Measurements from ENCODE around the gene POLR1G. TPM values are rescaled to one million over a fixed set of nuclear protein-coding genes. Genes with fewer than 3 reads are reported as not detected.

POLR1G gene
- total and polyA plus RNA-seq, 9 of the 15 experiments (the other 6 are each of a cell fraction or from before 2014, with no cell fraction given), result 3.0 to 50.1 (median 27.4) TPM

GRCh38 chr19:45403781-45404556 is 2.5 kb upstream of the POLR1G start (continued):
- TF ChIP-seq CTCFL (IDR thresholded peaks at IDR 0.05; ENCODE audit: borderline replicate concordance, insufficient read depth, low read depth, low read length, poor library complexity, severe bottlenecking) (peak; percentile 80), CREB3L1 (IDR thresholded peaks at IDR 0.05; ENCODE audit: borderline replicate concordance, low read depth) (peak; percentile 24; the same call in 1 of the 2 replicates), CREB5 (CRISPR knock-in tag; IDR thresholded peaks at IDR 0.05) (no peak), JUND (IDR thresholded peaks at IDR 0.05; ENCODE audit: borderline replicate concordance, low read depth, low read length) (peak; percentile 17), JUND (tag; IDR thresholded peaks at IDR 0.05; ENCODE audit: borderline replicate concordance, low read depth, low read length) (peak; percentile 29; the same call in 1 of the 3 replicates), SIRT6 (IDR thresholded peaks at IDR 0.05; ENCODE audit: low read depth, low read length) (no peak), CC2D1A (IDR thresholded peaks at IDR 0.05) (0 out of 2 replicates have a peak, but pooled peaks have one; percentile 15), RNF219 (CRISPR knock-in tag; IDR thresholded peaks at IDR 0.05) (no peak), RNF2 (IDR thresholded peaks at IDR 0.05) (no peak), DPF2 (IDR thresholded peaks at IDR 0.05) (peak; percentile 61), FOXM1 (IDR thresholded peaks at IDR 0.05; ENCODE audit: low read depth) (peak; percentile 53; the same call in 1 of the 2 replicates), FOXM1 (CRISPR knock-in tag; IDR thresholded peaks at IDR 0.05; ENCODE audit: low read depth) (no peak), SRF (CRISPR knock-in tag; IDR thresholded peaks at IDR 0.05) (peak in 1 of 2 experiments; percentile 79; a peak in 1 of 4 replicates), L3MBTL2 (IDR thresholded peaks at IDR 0.05) (0 out of 2 replicates have a peak, but pooled peaks have one; percentile 22), FOXK2 (conservative IDR thresholded peaks at IDR 0.05 in 1 of 2, IDR thresholded peaks at IDR 0.05 in 1 of 2; ENCODE audit: low read depth in 2 of 2) (0 out of 4 replicates have a peak, but pooled peaks of 1 of the 2 experiments have one; percentile 38), ATF1 (CRISPR knock-in tag; IDR thresholded peaks at IDR 0.05) (no peak), ATF1 (tag; IDR thresholded peaks at IDR 0.05) (peak; percentile 14; the same call in 1 of the 2 replicates), ARID1B (IDR thresholded peaks at IDR 0.05) (peak; percentile 43; the same call in 1 of the 2 replicates), FOSL1 (tag; conservative IDR thresholded peaks at IDR 0.05) (0 out of 2 replicates have a peak, but pooled peaks have one; percentile 20), EP400 (IDR thresholded peaks at IDR 0.05) (peak; percentile 32; the same call in 1 of the 2 replicates), ZNF583 (CRISPR knock-in tag; IDR thresholded peaks at IDR 0.05) (no peak)

Data from K562 (cell line).